GM18508 (cell line): ENCODE measurements around the gene VIT.

ENCODE experiments used
- ATAC-seq: cut with Tn5 transposase; IDR thresholded peaks from one replicate; pipeline ENCODE4 v1.9.1; 2021; ENCODE audit warnings: moderate number of reproducible peaks; ENCODE audit not compliant: insufficient read depth, unreplicated experiment

VIT gene

GRCh38 chr2:36754578-36754977, 58.1 kb downstream of the VIT start:
- ATAC-seq, result no peak

DNA sequence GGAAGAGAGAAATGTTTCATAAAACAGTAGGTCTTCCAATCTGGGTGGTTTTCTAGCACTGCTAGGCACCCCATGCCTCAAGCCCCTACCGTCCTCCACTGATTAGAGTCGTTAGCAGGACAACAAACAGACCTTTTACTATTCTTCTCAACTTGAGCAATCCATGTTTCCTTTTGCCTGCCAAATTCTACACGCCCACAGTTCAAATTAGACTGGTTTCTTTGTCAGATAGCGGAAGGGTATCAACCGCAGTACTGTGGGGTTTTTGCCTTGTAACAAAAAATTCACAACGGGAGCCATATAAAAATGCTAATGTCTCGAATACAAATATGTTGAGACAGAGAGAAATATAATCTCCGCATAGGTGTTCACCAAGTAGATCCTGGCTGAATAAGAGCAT, 59.9 kb downstream of the VIT start:
- no peak for ATAC-seq

GRCh38 chr2:36762764-36763490, 66.4 kb downstream of the VIT start:
- ATAC-seq, result no peak

- ATAC-seq, result no peak
Observed at GRCh38 chr2:36769106-36769505, 72.6 kb downstream of the VIT start.

GRCh38 chr2:36770542-36771287, 74.2 kb downstream of the VIT start:
- peak; percentile 72 for ATAC-seq

DNA sequence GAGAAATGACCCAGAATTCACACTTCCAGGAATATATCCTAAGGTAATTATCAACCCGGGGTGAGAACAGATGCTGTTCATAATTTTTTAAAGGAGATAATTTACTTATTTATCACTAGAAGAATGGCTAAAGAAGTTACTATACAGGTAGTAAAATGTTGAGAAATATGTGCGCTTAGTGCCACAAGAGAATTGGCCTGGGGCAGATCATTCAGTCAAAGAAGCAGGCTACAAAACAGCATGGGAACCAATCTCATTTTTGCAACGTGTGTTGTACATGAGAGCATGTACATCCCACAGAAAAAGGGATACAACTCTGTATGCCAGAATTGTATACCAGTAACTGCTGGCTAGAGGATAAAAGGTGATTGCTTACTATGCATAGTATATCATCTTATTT, 75.2 kb downstream of the VIT start:
- ATAC-seq, result no peak

GRCh38 chr2:36773947-36774346, 77.4 kb downstream of the VIT start:
- no peak for ATAC-seq

DNA sequence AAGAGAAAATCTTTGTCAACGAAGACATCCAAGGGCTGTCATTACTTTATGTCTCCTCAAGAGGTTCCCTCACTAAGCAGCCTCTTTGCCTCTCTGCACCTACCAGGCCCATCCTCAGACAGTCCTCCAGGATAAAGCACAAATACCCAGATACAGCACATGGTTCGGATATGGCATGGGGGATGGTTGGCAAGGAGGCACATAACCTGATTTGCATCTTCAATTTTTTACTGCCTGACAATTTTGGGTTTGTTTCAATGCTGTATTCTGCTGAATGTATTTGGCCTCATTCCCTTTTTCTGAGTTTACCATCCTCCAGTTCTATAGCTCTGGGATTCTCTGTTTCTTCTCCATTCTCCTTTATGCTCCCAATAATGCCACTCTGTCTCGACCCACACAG, 78.8 kb downstream of the VIT start:
- no peak for ATAC-seq

GRCh38 chr2:36775806-36776205, 79.3 kb downstream of the VIT start:
- ATAC-seq, result no peak

DNA sequence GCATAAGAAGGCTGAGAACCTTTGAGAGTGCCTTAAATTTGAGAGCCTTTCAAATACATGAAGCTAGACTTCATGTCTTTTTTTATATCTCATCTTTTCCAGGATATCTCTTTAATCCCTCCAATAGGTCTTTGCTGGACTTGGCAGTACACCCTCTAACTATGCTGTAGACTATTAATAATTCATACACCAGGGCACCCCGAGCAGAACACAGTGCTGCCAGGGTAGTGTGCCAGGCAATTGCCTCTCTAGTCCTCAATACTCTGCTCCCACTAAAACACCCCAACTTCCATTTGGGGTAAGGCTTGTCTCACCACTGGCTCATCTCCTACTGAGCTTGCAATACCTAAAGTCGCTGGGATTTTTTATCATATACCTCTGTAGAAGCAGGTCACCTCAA, 80.8 kb downstream of the VIT start:
- no peak for ATAC-seq

- no peak for ATAC-seq
Observed at GRCh38 chr2:36777788-36778187, 81.3 kb downstream of the VIT start.

- no peak for ATAC-seq
Observed at GRCh38 chr2:36779462-36779861, 83.0 kb downstream of the VIT start.

DNA sequence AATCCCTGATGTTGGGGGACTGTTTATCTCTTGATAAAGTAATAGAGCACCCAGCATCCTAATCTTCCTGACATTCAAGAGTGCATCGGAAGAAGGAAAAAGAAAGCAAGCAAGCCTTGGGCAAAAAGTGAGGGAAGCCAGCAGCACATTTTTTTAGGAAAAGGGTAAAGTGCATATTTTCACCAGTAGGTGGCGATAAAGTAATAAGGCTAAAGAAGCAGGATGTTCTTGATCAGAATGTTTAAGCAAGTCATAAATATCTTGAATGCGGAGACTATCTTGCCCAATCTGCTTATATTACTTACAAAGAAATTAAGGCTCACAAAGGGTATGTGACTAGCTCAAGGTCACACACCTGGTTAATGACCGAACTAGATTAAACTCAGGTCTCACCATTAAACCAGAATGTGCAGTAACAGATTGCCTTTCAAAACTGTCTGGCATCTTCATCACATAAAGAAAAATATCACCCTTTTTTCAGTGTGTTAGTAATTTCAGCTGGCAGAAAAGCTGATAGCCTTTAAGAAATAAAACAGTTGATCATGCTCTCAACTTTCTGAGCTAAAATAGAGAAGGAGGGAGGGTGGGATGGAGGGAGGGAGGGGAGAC, 83.8 kb downstream of the VIT start:
- no peak for ATAC-seq

DNA sequence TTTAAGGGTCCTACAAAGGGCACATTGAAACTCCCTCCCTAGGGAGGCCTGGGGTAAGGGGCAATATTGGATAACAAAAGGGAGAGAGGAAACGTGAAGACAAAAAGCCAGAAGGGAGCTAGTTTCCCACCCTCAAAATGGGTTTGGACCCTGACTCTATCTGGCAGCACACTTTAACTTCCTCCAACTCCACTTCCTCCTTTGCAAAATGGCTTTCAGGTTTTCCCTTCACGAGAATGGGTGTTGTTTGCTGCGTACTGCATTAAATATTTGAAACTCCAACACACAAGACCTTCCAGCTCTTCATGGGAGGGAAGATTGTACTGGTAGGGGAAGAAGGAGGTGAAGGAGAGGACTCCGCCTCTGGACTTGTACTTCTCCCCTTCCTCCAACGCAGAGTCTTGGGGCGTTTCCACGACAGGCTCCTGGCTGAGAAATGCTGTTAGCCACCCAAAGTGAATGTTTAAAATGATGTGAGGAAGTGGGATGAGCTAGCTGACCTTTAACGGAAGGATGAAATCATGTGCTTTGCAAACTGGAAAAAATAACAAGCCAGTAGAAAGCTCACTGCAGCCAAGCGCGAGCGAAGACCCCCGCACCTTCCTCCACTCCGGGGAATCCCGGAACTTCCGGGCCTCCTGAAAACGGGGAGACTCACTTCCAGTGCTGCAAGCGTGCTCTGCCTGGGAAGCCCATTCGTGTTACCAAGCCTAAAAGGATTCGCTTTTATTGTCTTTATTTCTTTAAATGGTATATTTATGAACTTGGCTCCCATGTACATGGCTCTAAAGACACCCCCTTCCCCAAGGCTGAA, 85.6 kb downstream of the VIT start:
- no peak for ATAC-seq

- ATAC-seq, result no peak
Observed at GRCh38 chr2:36783246-36783645, 86.7 kb downstream of the VIT start.

DNA sequence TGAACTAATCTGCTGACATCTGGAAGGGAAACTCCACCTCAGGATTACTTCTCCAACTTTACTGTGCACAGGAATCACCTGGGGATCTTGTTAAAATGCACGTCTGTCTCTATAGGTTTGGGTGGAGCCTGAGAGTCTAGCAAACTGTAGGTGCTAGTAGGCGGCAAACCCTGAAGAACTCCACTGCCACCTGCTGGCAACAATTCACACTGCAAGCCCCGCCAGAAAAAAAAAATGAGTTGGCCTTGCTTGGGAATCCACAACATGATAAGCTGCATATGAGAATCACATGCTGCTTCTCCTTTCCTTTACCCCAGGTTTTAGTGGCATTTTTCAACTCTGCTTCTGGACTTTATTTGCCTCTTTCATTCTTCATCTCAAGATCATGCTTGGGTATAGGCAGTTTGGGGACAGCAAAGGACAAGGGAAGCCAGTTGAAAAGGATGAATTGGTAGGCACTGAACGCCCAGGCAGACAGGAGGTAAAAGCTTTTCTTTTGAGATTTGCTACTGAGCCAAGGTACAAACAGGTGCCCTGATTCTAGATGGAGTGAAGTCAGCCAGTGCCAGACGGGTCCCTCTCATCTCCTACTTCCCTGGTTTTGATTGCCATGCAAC, 88.8 kb downstream of the VIT start:
- ATAC-seq, result no peak

DNA sequence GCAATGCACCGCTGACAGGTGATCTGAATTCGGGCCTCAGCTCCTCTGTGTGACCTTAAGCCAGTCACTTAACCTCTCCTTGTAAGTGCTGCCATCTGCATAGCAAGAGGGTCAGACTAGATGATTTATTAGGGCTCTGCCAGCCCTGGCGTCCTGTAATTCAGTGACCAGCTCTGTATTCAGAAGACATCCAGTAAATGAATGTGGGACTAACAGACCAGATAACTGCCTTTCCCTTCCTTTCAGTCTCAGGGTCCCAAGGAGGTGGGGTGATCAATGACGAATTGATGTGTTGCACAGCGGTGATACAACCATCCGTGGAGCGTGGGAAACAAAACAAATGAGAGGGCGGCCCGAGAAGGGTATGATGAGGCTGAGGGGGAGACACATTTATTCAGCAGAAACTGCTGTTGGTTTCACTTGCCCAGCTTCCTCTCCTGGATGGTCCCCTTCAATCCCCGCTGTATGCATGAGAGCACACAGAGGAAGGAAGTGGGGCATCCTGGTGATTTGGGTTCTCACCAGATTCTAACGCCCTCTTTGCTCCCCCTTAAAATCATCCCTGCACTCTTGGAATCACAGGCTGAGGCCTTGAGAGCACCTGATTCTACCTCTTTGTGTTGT, 92.8 kb downstream of the VIT start:
- peak; percentile 35 for ATAC-seq

GRCh38 chr2:36792951-36793350, 96.4 kb downstream of the VIT start:
- no peak for ATAC-seq

DNA sequence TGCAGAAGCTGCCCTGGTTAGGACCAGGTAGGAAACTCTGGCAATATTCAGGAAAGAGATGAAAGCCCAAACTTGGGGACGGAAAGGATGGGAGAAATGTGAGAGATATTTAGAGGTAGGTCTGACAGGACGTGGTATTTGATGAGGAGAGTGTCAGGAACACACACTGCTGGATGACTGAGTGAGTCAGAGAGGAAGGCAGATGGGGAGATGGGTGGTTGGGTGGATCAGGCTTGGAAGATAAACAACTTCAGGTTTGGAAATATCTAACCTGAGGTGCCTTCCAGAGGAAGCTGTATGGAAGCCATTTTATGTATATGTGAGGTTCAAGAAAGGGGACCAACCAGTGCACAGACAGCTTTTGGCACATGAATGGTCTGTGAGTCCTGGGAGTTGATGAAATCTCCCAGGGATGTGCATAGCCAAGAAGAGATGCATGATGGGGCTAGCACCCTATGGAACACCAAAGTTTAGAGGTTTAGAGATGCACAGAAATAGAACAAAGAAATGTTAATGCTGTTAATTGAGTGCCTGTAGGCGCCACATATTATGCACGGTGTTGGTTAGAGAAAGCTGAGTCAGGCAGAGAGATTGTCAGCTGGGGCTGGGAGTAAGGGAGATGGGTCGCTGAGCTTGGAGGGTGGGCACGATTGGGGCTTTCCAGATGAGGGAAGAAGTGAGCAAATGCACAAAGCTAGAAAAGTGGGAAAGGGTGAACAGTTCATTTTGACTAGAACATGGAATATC, 101.0 kb downstream of the VIT start:
- ATAC-seq, result no peak
